Measurements from ENCODE around the gene ZSCAN9.

Gene ZSCAN9

GRCh38 chr6:28269492-28269891 is 44.4 kb downstream of the ZSCAN9 start:
- DNase-seq = peak in 1 of 5 donors; percentile 25

- no peak for DNase-seq
Observed at GRCh38 chr6:28274888-28275287, 49.8 kb downstream of the ZSCAN9 start.

GRCh38 chr6:28277746-28278145 is 52.7 kb downstream of the ZSCAN9 start:
- no peak for DNase-seq

- DNase-seq = no peak
Observed at GRCh38 chr6:28280595-28281287, 55.7 kb downstream of the ZSCAN9 start.

GRCh38 chr6:28281288-28282064 is 56.4 kb downstream of the ZSCAN9 start, which contains the start of gene PGBD1:
Gene PGBD1, plus strand, starts transcription at chr6:28281572. Its CDS starts 2,242 bp downstream, at chr6:28283814.
- peak in 3 of 5 donors; percentile 14 to 61 (median 17) for DNase-seq

- no peak for DNase-seq
Observed at GRCh38 chr6:28282926-28283325, 57.9 kb downstream of the ZSCAN9 start.

Data from T-helper 1 cell (primary cell).